Body of pancreas (tissue), 4 donors: ENCODE data around the gene RAPH1.

ENCODE experiments used
- CTCF ChIP-seq, 7 experiments: fragments of 450-650 bp in 4 of 7; fragments of 200-600 bp in 3 of 7; sonication (generic) in 3 of 7; IDR thresholded peaks; one replicate each; pipeline ENCODE4 v1.5.1; 2016 to 2019; ENCODE audit warnings: antibody characterized with exemption in 7 of 7
- POLR2A ChIP-seq, 3 donors: fragments of 450-650 bp; IDR thresholded peaks; one replicate each; pipeline ENCODE4 v1.6.1; 2016; ENCODE audit warnings: antibody characterized with exemption in 3 of 3, mild to moderate bottlenecking in 2 of 3

- no peak for TF ChIP-seq CTCF (IDR thresholded peaks at IDR 0.05)
- no peak for TF ChIP-seq POLR2A (IDR thresholded peaks at IDR 0.05)
These were observed 188.5 kb downstream of the RAPH1 start for GRCh38 chr2:203346612-203347011.
